Loucy (cell line): ENCODE data around the gene SP6.

Experiments
- H2AFZ ChIP-seq: fragments of 200-600 bp; sonication (generic); 2 replicates; pipeline ENCODE4 v1.6.0; 2016; ENCODE audit warnings: antibody characterized with exemption, mild to moderate bottlenecking, low read length, moderate library complexity
- H3F3A ChIP-seq: fragments of 200-600 bp; 2 replicates; pipeline ENCODE4 v1.6.0; 2016; ENCODE audit warnings: antibody characterized with exemption, low read depth, mild to moderate bottlenecking
- H3K27me3 ChIP-seq: fragments of 200-600 bp; sonication (generic); 2 replicates; pipeline ENCODE4 v1.6.1; 2014; ENCODE audit warnings: low read length, mild to moderate bottlenecking; ENCODE audit not compliant: insufficient read depth, poor library complexity, severe bottlenecking
- H3K36me3 ChIP-seq: fragments of 200-600 bp; sonication (generic); 2 replicates; pipeline ENCODE4 v1.6.1; 2016; ENCODE audit warnings: low read length; ENCODE audit not compliant: insufficient read depth
- H3K4me1 ChIP-seq: fragments of 200-600 bp; sonication (generic); 2 replicates; pipeline ENCODE4 v1.5.1; 2014; ENCODE audit warnings: low read length, mild to moderate bottlenecking; ENCODE audit not compliant: insufficient read depth, poor library complexity, severe bottlenecking
- H3K4me2 ChIP-seq: fragments of 200-600 bp; sonication (generic); 2 replicates; pipeline ENCODE4 v1.6.0; 2014; ENCODE audit warnings: antibody characterized with exemption, low read length, low read depth, mild to moderate bottlenecking; ENCODE audit not compliant: poor library complexity, severe bottlenecking
- H3K4me3 ChIP-seq: fragments of 200-600 bp; sonication (generic); 2 replicates; pipeline ENCODE4 v1.5.1; 2014; ENCODE audit warnings: low read length, mild to moderate bottlenecking, mixed read lengths; ENCODE audit not compliant: poor library complexity, severe bottlenecking
- H3K79me2 ChIP-seq: fragments of 200-600 bp; sonication (generic); 2 replicates; pipeline ENCODE4 v1.6.1; 2014; ENCODE audit warnings: low read length; ENCODE audit not compliant: insufficient read depth
- H3K9ac ChIP-seq: fragments of 200-600 bp; sonication (generic); 2 replicates; pipeline ENCODE4 v1.6.0; 2014; ENCODE audit warnings: mild to moderate bottlenecking, low read depth, low read length, moderate library complexity; ENCODE audit not compliant: poor library complexity, severe bottlenecking
- H3K9me2 ChIP-seq: fragments of 200-600 bp; sonication (generic); replicated peaks from 2 replicates; pipeline ENCODE4 v1.6.1; 2016; ENCODE audit warnings: low read depth, low read length, mixed read lengths
- H3K9me3 ChIP-seq: fragments of 200-600 bp; sonication (generic); 2 replicates; pipeline ENCODE4 v1.6.1; 2014; ENCODE audit warnings: mild to moderate bottlenecking, antibody characterized with exemption, low read length, low read depth; ENCODE audit not compliant: insufficient read depth
- H4K20me1 ChIP-seq: fragments of 200-600 bp; sonication (generic); 2 replicates; pipeline ENCODE4 v1.6.0; 2014; ENCODE audit warnings: antibody characterized with exemption, low read length, mild to moderate bottlenecking; ENCODE audit not compliant: insufficient read depth, poor library complexity, severe bottlenecking
- EZH2phosphoT487 ChIP-seq: fragments of 200-600 bp; IDR thresholded peaks from 2 replicates; pipeline ENCODE4 v1.6.1; 2018; ENCODE audit warnings: antibody characterized with exemption, mild to moderate bottlenecking, moderate library complexity, borderline replicate concordance
- TF ChIP-seq, protein P1 (sequence below): fragments of 200-600 bp; sonication (generic); conservative IDR thresholded peaks from 2 replicates; pipeline ENCODE4 v1.5.1; 2014; ENCODE audit warnings: mild to moderate bottlenecking, antibody characterized with exemption, low read length

The SP6 gene

DNA sequence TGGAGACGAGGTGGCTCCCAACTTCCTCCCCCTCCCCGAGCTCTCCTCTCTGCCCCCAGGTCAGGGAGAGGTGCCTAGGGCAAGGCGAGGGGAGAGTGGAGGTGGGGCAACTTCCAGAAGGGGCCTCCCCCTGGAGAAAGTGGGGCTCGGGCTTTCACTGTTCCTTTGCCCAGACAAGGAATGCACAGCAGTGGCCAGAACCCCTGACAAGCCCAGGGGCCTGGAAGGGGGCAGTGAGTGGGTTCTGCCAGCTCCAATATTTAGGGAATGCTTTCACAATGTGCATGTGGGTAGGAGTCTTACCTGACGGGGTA is 33.4 kb upstream of the SP6 start:
- TF ChIP-seq, protein P1, sequence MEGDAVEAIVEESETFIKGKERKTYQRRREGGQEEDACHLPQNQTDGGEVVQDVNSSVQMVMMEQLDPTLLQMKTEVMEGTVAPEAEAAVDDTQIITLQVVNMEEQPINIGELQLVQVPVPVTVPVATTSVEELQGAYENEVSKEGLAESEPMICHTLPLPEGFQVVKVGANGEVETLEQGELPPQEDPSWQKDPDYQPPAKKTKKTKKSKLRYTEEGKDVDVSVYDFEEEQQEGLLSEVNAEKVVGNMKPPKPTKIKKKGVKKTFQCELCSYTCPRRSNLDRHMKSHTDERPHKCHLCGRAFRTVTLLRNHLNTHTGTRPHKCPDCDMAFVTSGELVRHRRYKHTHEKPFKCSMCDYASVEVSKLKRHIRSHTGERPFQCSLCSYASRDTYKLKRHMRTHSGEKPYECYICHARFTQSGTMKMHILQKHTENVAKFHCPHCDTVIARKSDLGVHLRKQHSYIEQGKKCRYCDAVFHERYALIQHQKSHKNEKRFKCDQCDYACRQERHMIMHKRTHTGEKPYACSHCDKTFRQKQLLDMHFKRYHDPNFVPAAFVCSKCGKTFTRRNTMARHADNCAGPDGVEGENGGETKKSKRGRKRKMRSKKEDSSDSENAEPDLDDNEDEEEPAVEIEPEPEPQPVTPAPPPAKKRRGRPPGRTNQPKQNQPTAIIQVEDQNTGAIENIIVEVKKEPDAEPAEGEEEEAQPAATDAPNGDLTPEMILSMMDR, result no peak
- no peak for TF ChIP-seq EZH2phosphoT487
- Histone ChIP-seq H3K27me3 (no peaks in the 10 kb centered on the region), H3F3A (no peaks in the 10 kb centered on the region)

DNA sequence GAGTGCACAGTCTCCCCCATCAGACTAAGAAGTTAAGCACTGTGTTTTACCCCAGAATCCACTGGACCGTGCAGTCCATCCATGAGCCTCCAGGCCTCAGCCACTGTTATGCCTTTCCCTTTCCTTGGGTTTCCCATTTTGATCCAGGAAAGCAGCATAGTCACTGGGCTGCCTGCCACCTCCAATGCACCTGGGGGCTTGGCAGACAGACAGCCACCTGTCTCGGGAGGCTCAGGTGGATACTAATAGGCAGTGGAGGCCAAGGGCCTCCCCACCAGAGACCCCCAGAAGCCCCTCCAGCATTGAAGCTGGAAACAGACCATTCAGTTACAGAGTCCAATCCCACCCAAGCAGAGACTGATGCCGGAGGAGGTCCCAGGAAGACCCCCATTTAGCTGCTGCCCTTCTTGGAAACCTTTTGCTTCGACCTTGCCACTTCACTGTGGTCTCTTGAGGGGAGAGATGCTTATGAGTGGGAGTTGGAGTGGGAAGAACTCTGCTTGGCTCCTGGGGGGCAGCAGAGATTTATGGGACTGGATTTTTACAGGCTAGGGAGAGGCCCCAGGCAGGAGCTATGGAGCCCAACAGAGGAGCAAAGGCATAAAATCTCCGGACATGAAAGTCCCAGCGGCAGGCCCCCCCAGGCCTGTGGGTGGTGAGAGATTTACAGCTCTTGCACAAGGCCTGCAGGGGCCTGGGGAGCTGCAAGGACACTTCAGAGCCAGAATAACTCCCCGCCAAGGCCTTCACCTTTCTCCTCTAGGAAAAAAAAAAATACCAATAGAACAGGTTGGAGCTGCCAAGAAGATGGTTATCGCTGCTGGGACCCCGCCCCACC is 32.8 kb upstream of the SP6 start:
- TF ChIP-seq, protein P1, result no peak
- no peak for TF ChIP-seq EZH2phosphoT487
- Histone ChIP-seq H3K4me1 (no peaks in the 10 kb centered on the region), H3K79me2 (no peaks in the 10 kb centered on the region), H2AFZ (no peak overlapping the region), H3K27me3 (no peaks in the 10 kb centered on the region), H3K9me2 (no peaks in the 10 kb centered on the region), H3K9me3 (no peaks in the 10 kb centered on the region), H3K4me2 (no peak overlapping the region), H3K36me3 (no peaks in the 10 kb centered on the region), H3K9ac (no peak overlapping the region), H3K4me3 (no peak overlapping the region), H3F3A (no peaks in the 10 kb centered on the region), H4K20me1 (no peaks in the 10 kb centered on the region)

More for the DNA sequence above, 33.4 kb upstream of the SP6 start:
- no peaks in the 10 kb centered on the region for H4K20me1 ChIP-seq
- no peaks in the 10 kb centered on the region for H3K36me3 ChIP-seq
- H3K79me2 ChIP-seq, result no peaks in the 10 kb centered on the region
- H2AFZ ChIP-seq, result no peak overlapping the region
- no peak overlapping the region for H3K4me2 ChIP-seq
- no peaks in the 10 kb centered on the region for H3K9me3 ChIP-seq
- no peak overlapping the region for H3K9ac ChIP-seq
- no peaks in the 10 kb centered on the region for H3K4me1 ChIP-seq
- H3K9me2 ChIP-seq, result no peaks in the 10 kb centered on the region
- H3K4me3 ChIP-seq, result no peak overlapping the region

- TF ChIP-seq, protein P1, result no peak
- TF ChIP-seq EZH2phosphoT487, result no peak
- Histone ChIP-seq H3K36me3 (no peaks in the 10 kb centered on the region), H4K20me1 (no peaks in the 10 kb centered on the region), H3K9me3 (no peaks in the 10 kb centered on the region), H3K27me3 (no peaks in the 10 kb centered on the region), H3K4me1 (no peaks in the 10 kb centered on the region), H2AFZ (no peak overlapping the region), H3K79me2 (no peaks in the 10 kb centered on the region), H3K9ac (no peak overlapping the region), H3K4me3 (no peak overlapping the region), H3K4me2 (no peak overlapping the region), H3F3A (no peaks in the 10 kb centered on the region), H3K9me2 (no peaks in the 10 kb centered on the region)
Observed at GRCh38 chr17:47882695-47883588, 32.0 kb upstream of the SP6 start.
